Esophagus muscularis mucosa (tissue), 3 donors: ENCODE data around the gene NUDT21.

Source experiments
- POLR2AphosphoS5 ChIP-seq, 2 donors: sonication (generic); formaldehyde crosslinking; IDR thresholded peaks; one replicate each; pipeline ENCODE4 v1.6.1; 2017; ENCODE audit warnings: antibody characterized with exemption in 2 of 2
- TF ChIP-seq, protein P1 (sequence below), 3 experiments: fragments of 200-600 bp in 2 of 3; fragments of 450-650 bp in 1 of 3; sonication (generic) in 2 of 3; IDR thresholded peaks; one replicate each; pipeline ENCODE4 v1.5.1; 2017 to 2019; ENCODE audit warnings: antibody characterized with exemption in 3 of 3, mild to moderate bottlenecking in 2 of 3, moderate library complexity in 1 of 3

- TF ChIP-seq, protein P1, sequence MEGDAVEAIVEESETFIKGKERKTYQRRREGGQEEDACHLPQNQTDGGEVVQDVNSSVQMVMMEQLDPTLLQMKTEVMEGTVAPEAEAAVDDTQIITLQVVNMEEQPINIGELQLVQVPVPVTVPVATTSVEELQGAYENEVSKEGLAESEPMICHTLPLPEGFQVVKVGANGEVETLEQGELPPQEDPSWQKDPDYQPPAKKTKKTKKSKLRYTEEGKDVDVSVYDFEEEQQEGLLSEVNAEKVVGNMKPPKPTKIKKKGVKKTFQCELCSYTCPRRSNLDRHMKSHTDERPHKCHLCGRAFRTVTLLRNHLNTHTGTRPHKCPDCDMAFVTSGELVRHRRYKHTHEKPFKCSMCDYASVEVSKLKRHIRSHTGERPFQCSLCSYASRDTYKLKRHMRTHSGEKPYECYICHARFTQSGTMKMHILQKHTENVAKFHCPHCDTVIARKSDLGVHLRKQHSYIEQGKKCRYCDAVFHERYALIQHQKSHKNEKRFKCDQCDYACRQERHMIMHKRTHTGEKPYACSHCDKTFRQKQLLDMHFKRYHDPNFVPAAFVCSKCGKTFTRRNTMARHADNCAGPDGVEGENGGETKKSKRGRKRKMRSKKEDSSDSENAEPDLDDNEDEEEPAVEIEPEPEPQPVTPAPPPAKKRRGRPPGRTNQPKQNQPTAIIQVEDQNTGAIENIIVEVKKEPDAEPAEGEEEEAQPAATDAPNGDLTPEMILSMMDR (IDR thresholded peaks at IDR 0.05) = no peak
- no peak for TF ChIP-seq POLR2AphosphoS5 (IDR thresholded peaks at IDR 0.05)
Observed at GRCh38 chr16:56493126-56493525, 42.0 kb upstream of the NUDT21 start.
